OCI-M2 (cell line): ENCODE measurements around the gene CTNNA2.

ENCODE experiments used
- DNase-seq: peaks from one replicate; lab custom pipeline; 2025; ENCODE audit not compliant: unreplicated experiment; lab: John Stamatoyannopoulos, UW

CTNNA2 gene

DNA sequence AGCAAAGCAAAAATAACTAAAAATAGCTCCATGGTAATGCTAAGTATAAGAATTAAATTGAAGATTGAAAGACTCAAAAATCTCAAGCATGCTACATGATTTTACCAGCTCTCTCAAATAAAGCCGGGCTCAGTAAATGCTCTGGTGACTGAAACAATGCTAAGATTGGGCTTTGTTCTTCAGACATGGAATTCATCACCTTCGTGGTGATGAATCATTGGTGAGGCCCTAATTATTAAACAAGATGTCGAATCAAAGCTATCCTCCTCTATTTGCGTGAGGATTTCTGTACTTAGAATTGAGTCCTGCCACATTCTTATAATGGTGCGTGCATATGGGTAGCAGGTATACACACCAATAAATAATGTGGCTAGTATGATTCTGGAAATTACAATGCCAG lies 850.5 kb downstream of the CTNNA2 start:
- DNase-seq = no peak

- no peak for DNase-seq
These were observed 851.0 kb downstream of the CTNNA2 start for GRCh38 chr2:80363791-80364349.

DNA sequence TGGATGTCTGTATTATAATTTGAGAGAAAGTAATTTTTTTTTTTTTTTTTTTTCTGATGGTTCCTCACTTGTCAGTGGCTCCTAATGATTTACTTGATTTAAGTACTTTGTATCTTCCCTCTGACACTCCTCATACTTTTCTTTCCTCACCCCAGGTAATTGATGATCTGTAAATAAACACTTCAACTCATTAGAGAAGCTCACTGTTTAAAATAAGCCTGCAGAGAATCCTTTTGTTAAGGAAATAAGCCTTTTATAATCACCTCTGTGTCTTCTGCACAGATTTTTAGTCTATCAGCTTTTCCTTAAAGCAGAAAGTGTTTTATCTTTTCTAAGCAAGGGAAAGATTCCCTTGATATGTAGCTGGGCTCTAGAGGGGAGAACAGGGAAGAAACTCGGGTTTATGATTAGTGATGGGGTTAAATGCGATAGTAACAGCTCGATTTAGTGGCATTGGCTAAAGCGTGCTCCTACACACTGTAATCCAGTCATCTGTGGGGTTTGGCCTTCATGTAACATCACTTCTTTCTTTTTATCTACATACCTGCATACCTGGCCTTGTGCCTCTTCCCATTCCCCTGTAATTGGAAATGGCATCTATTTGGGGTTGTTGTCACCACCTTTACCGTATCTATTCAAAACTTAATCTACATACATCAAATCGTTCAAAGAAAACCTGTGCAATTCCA lies 851.8 kb downstream of the CTNNA2 start:
- no peak for DNase-seq

DNA sequence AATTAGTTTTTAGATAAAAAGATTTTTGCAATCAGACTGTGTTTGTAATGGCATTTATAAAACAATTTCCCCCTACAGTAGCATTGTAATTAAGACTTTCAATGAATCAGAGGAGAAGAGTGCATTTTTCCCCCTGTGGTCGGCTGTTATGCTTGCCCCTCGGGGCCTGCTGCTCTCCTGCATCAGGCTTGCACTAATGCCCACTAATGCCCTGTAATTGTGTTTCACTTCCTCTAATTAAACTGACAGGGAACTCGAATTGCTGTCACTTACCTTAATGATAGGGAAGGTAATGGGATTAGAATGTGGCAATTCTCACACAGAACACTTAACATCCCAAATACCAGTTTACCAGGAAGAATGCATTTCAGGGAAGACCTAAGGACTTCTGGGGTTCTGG lies 852.9 kb downstream of the CTNNA2 start:
- no peak for DNase-seq

GRCh38 chr2:80370375-80371009 lies 857.6 kb downstream of the CTNNA2 start:
- DNase-seq = no peak

- DNase-seq = no peak
These were observed 861.3 kb downstream of the CTNNA2 start for GRCh38 chr2:80374105-80374504.

- DNase-seq = no peak
These were observed 864.2 kb downstream of the CTNNA2 start for GRCh38 chr2:80377071-80377470.

DNA sequence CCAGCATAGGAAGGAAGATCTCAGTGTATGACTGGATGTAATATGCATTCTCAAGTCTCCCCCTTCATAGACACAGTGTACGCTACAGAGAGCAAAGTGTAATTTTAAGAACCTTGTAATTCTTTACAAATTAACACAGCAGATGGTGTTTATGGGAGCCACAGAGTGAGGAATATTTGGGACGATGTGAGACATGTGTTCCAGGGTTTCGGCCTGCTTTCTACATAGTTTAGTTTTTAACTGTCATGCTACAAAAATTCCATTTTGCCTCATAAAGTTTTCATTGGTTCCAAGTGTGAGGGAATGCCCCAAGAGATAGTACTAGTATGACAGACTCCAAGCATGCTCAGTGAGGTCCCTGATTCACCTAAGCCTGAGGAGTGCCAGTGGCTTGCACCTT lies 867.9 kb downstream of the CTNNA2 start:
- no peak for DNase-seq

- no peak for DNase-seq
These were observed 868.8 kb downstream of the CTNNA2 start for GRCh38 chr2:80381666-80382065.

GRCh38 chr2:80392441-80392840 lies 879.6 kb downstream of the CTNNA2 start:
- DNase-seq = no peak

- no peak for DNase-seq
These were observed 881.1 kb downstream of the CTNNA2 start for GRCh38 chr2:80393991-80394390.

GRCh38 chr2:80395251-80395650 lies 882.4 kb downstream of the CTNNA2 start:
- no peak for DNase-seq

DNA sequence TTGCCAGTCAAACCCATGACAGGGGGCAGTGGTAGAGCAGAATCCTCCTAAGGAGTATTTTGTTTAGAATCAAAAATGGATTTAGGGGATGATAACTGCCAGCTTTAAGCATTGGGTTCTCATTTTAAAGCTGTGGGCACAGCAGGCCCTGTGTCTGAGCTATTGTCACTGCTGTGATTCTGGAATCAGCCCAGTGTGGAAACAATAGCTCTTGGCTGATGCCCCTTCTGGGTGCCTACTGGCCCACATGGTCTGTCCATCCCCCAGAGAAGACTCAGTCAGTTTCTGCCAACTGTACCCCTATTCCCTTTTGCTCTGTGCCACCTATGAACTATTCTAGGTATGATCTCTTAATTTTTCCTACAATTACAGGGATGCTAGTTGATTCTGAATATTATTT lies 883.4 kb downstream of the CTNNA2 start:
- DNase-seq = no peak

DNA sequence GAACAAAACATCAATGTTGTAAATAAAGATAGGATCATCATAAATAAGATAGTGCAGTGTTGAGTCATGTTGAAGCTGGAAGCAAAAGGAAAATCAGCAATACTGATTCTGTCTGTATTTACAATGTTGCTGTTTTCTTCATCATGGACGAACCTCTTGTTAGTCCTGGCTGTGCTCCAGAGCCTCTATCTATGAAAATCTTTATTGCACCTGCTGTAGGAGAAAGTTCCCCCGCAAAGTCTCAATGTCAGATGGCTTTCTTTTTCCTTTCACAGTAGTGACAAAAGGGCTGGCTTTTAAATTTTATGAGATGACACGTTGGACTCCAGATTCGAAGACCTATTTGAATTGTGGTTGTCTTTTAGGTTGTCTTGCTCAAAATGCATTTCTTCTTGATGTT lies 890.2 kb downstream of the CTNNA2 start:
- DNase-seq = no peak

DNA sequence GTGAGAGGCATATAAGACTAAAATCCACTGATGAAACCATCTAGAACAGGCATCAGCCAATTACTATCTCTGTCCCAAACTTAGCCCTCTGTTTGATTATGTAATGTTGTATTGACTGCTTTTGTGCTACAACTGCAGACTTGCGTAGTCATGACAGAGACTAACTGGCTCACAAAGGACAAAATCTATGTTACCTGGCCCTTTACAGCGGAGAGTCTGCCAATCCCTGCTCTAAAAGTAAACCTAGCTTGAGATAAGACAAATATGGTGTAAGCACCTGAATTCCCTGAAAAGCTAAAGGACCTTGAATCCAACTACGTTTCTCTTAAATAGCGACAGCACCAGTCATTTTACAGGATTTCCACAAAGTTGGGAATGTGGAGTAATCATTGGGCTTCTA lies 894.5 kb downstream of the CTNNA2 start:
- no peak for DNase-seq

DNA sequence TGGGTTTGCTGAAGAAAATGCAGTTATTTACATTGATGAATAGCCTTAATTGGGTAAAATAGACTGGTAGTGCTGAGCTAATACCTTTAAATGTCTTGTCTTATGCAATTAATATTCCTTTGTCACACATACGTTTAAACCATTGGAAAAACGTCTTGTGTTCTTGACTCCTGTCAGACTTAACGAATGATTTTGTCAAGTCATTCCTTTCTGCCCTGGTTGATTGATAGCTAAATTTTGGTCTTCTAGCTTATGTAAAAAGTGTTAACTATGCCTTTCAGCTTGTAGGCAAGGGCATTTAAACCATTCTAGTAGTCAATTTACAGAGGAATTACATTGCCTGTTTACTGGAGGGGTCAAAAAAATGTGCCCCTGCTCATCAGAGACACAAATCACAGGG lies 897.5 kb downstream of the CTNNA2 start:
- DNase-seq = no peak

GRCh38 chr2:80413136-80413535 lies 900.3 kb downstream of the CTNNA2 start:
- no peak for DNase-seq

- no peak for DNase-seq
These were observed 904.9 kb downstream of the CTNNA2 start for GRCh38 chr2:80417737-80418136.

GRCh38 chr2:80420530-80421208 lies 907.8 kb downstream of the CTNNA2 start:
- no peak for DNase-seq

- no peak for DNase-seq
These were observed 916.4 kb downstream of the CTNNA2 start for GRCh38 chr2:80429251-80429650.

- DNase-seq = no peak
These were observed 925.1 kb downstream of the CTNNA2 start for GRCh38 chr2:80437959-80438358.

DNA sequence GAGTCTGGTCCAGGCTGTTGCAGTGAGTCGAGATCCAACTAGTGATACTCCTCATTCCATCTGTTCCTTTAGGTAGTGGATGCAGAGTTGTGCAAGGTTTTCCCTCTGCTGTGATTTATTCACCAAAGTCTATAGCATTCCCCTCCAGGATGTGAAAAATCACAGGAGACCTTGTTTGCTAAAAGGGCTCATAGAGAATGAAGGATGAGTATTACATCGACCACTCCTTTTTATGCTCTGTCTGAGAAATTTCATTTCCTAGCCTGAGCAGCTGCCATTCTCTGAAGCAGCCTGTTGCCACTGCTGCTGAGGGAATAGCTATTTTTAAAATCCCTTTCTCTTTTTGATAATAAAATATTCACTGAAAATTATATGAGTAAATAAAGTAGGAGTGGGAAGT lies 925.8 kb downstream of the CTNNA2 start:
- DNase-seq = no peak
